Activated T-helper 1 cell treated with anti-CD3 and anti-CD28 coated beads, Interleukin-12 subunit alpha, Interleukin-12 subunit beta, Interleukin-2, Interleukin-4 antibody, amounts not matched to agents 30 ng/mL and 10 ng/mL and 1 ng/mL, durations not matched to agents 14 hours and 24 hours and 36 hours (primary cell): ENCODE results near the gene WDR47. TPM values are rescaled to one million over a fixed set of nuclear protein-coding genes. Genes with fewer than 3 reads are reported as not detected.
"Not testable (repeated sequence)": the region's sequence is repeated elsewhere in the genome, so short reads cannot be mapped to it uniquely, and the experiment has no call there.

Source experiments
- DNase-seq: peaks from one replicate; pipeline ENCODE4 v3.0.0; 2021; ENCODE audit warnings: low spot score
- H3K27ac Mint-ChIP-seq: one replicate; pipeline ENCODE4 v1.8.0; 2021; ENCODE audit warnings: mild to moderate bottlenecking, mixed read lengths
- H3K27me3 Mint-ChIP-seq: one replicate; pipeline ENCODE4 v1.8.0; 2022; ENCODE audit warnings: mild to moderate bottlenecking, moderate library complexity, mixed read lengths; ENCODE audit not compliant: insufficient read depth
- H3K36me3 Mint-ChIP-seq: one replicate; pipeline ENCODE4 v1.8.0; 2021; ENCODE audit warnings: low read depth, mixed read lengths
- H3K4me1 Mint-ChIP-seq: one replicate; pipeline ENCODE4 v1.8.0; 2021; ENCODE audit warnings: low read depth, mixed read lengths
- H3K4me3 Mint-ChIP-seq: one replicate; pipeline ENCODE4 v1.8.0; 2021; ENCODE audit warnings: mild to moderate bottlenecking, moderate library complexity, mixed read lengths
- H3K9me3 Mint-ChIP-seq: one replicate; pipeline ENCODE4 v1.8.0; 2021; ENCODE audit warnings: mixed read lengths
- intact Hi-C: fragments of 100-400 bp; cut with micrococcal nuclease; formaldehyde crosslinking; loops from one replicate; pipeline ENCODE4 v1.15.1; 2024
- total RNA-seq: library from RNA; stranded (reverse); gene quantifications from 2 replicates; pipeline ENCODE4 v1.2.3, GENCODE V29; 2022

The WDR47 gene
- total RNA-seq, 1 donor from 2014 or later, result 14.4 TPM

DNA sequence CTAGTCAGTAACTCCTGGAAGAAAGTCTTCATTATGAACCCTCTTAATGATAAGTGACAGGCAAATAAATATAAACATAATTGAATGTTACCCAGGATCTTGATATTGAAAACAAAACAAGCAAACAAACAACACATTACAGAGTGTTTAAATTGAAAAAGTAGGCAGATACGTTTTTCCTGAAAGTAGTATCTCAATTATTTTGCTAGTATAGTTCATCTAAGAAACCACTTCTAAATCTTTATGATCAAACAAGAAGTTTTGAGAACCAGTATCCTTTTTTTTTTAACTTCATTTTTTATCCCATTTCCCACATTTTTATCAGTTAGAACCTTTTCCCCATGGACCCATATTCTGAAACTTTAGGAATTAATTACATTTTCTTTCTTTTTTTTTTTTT is 3.7 kb upstream of the WDR47 start:
- Mint-ChIP-seq H3K27me3 (peaks cover 4% of the 10 kb centered on the region), H3K36me3 (no peaks in the 10 kb centered on the region), H3K4me1 (peaks cover 4% of the 10 kb centered on the region), H3K27ac (no peak overlapping the region), H3K9me3 (no peaks in the 10 kb centered on the region), H3K4me3 (no peak overlapping the region)
- intact Hi-C loops, result no loop called here
- DNase-seq, result no peak

- Mint-ChIP-seq H3K36me3 (no peaks in the 10 kb centered on the region), H3K9me3 (no peaks in the 10 kb centered on the region), H3K4me1 (peaks cover 11% of the 10 kb centered on the region), H3K27ac (peak overlapping the region; percentile 80), H3K4me3 (peak overlapping the region; percentile 91), H3K27me3 (no peaks in the 10 kb centered on the region)
- DNase-seq, result no peak
- intact Hi-C loops, result loop anchor here (2.0 kb wide), 1 partner anchor 78 kb away; the partner anchor contains the start of gene CLCC1
These were observed 797 bp downstream of the WDR47 start for GRCh38 chr1:109040989-109041620.

DNA sequence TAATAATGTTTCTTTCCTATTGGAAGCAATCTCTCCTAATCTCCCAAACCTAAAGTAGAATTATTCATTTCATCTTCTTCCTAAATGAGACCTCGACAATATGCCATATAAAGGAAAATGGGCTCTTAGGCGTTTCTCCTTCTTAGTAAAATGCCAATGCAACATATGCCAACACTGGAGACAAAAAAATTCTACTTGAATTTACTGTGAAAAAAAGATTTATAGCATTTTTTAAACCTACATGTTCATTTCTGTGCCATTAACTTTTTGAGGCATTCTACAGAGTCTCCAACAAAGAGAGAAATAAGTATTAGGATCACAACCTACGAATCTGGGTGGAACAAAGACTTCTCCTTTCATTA is 1.3 kb downstream of the WDR47 start:
- peak overlapping the region; percentile 80 for H3K27ac Mint-ChIP-seq
- intact Hi-C loops, result loop anchor here (2.0 kb wide), 1 partner anchor 78 kb away; the partner anchor contains the start of gene CLCC1

DNA sequence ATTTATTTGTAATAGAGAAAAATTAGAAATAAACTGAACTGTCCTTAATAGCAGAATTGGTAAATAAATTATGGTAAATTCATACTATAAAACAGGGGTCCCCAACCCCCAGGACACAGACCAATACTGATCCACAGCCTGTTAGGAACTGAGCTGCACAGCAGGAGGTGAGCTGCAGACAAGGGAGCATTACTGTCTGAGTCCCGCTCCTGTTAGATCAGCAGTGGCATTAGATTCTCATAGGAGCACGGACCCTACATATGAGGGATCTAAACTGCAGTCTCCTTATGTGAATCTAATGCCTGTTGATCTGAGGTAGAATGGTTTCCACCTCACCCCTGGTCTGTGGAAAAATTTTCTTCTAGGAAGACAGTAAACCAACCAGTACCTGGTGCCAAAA is 7.5 kb downstream of the WDR47 start:
- intact Hi-C loops, result no loop called here
- no peaks in the 10 kb centered on the region for H3K9me3 Mint-ChIP-seq
- DNase-seq, result no peak
- peaks cover 1% of the 10 kb centered on the region for H3K36me3 Mint-ChIP-seq
- H3K4me3 Mint-ChIP-seq, result no peak overlapping the region
- no peaks in the 10 kb centered on the region for H3K27me3 Mint-ChIP-seq
- no peak overlapping the region for H3K27ac Mint-ChIP-seq
- H3K4me1 Mint-ChIP-seq, result no peaks in the 10 kb centered on the region

More for the DNA sequence above, 1.3 kb downstream of the WDR47 start:
- H3K4me1 Mint-ChIP-seq, result peaks cover 11% of the 10 kb centered on the region
- no peak for DNase-seq
- no peaks in the 10 kb centered on the region for H3K36me3 Mint-ChIP-seq
- H3K27me3 Mint-ChIP-seq, result no peaks in the 10 kb centered on the region
- H3K4me3 Mint-ChIP-seq, result peak overlapping the region; percentile 91
- no peaks in the 10 kb centered on the region for H3K9me3 Mint-ChIP-seq

GRCh38 chr1:109029493-109029892 is 12.4 kb downstream of the WDR47 start:
- H3K4me3 Mint-ChIP-seq, H3K9me3 Mint-ChIP-seq, H3K27me3 Mint-ChIP-seq, H3K36me3 Mint-ChIP-seq, H3K27ac Mint-ChIP-seq, H3K4me1 Mint-ChIP-seq, intact Hi-C loops, DNase-seq: not testable (repeated sequence)

DNA sequence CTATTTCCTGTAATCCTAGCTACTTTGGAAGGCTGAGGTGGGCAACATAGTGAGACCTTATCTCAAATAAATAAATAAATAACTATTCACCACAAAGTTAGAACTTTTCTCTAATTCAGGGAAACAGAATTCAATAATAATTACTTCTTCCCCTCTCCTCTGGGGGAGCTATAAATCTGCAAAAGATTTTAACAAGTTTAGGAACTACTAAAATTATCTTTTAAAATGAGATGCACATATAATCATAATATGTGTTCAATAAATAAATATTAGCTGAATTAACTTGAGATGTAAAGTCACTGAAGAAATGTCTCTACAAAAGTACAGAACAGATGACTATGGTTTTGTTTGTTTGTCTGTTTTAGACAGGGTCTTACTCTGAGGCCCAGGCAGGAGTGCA is 14.1 kb downstream of the WDR47 start:
- H3K9me3 Mint-ChIP-seq, result no peaks in the 10 kb centered on the region
- intact Hi-C loops, result no loop called here

GRCh38 chr1:109025694-109026093 is 16.2 kb downstream of the WDR47 start:
- H3K36me3 Mint-ChIP-seq, result peaks cover 1% of the 10 kb centered on the region
- H3K9me3 Mint-ChIP-seq, result no peaks in the 10 kb centered on the region
- intact Hi-C loops, result no loop called here
- peaks cover 6% of the 10 kb centered on the region for H3K4me1 Mint-ChIP-seq
- no peak overlapping the region for H3K27ac Mint-ChIP-seq
- no peak overlapping the region for H3K4me3 Mint-ChIP-seq
- DNase-seq, result no peak
- H3K27me3 Mint-ChIP-seq, result no peaks in the 10 kb centered on the region

More for the DNA sequence above, 14.1 kb downstream of the WDR47 start:
- Mint-ChIP-seq H3K27ac (no peak overlapping the region), H3K27me3 (no peaks in the 10 kb centered on the region), H3K36me3 (peaks cover 1% of the 10 kb centered on the region), H3K4me3 (no peak overlapping the region), H3K4me1 (peaks cover 6% of the 10 kb centered on the region)
- DNase-seq, result no peak

GRCh38 chr1:109024646-109025045 is 17.3 kb downstream of the WDR47 start:
- Mint-ChIP-seq H3K4me1 (peaks cover 6% of the 10 kb centered on the region), H3K27me3 (no peaks in the 10 kb centered on the region), H3K27ac (no peak overlapping the region), H3K36me3 (no peaks in the 10 kb centered on the region), H3K9me3 (no peaks in the 10 kb centered on the region), H3K4me3 (no peak overlapping the region)
- intact Hi-C loops, result no loop called here
- DNase-seq, result no peak

DNA sequence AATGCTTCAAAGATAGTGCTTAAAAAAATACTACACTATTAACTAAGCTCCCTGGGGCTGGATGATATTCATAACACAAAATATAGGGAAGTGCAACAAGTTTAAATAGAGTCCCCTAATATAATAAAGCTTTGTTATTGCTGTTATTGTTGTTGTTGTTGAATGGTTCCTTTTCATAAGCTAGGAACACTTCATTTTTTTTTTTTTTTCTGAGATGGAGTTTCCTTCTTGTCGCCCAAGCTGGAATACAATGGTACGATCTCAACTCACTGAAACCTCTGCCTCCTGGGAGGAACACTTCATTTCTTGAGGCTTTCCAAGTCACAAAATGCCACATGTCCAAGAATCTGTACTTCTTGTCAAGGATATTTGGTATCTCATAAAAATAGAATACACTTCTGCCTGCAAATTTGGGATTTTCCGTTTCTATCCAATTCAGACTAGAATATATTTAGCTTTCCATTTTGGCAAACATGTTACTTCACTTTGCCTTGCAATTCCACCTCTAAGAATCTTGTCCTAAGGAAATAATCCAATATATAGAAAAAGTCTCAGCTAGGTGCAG is 21.1 kb downstream of the WDR47 start:
- intact Hi-C loops, result no loop called here
- H3K27me3 Mint-ChIP-seq, result no peaks in the 10 kb centered on the region
- H3K9me3 Mint-ChIP-seq, result no peaks in the 10 kb centered on the region
- no peak for DNase-seq
- no peak overlapping the region for H3K4me3 Mint-ChIP-seq
- H3K36me3 Mint-ChIP-seq, result peaks cover 6% of the 10 kb centered on the region
- H3K27ac Mint-ChIP-seq, result no peak overlapping the region
- peaks cover 6% of the 10 kb centered on the region for H3K4me1 Mint-ChIP-seq

GRCh38 chr1:109017719-109018118 is 24.2 kb downstream of the WDR47 start:
- H3K27me3 Mint-ChIP-seq, H3K4me1 Mint-ChIP-seq, intact Hi-C loops, H3K4me3 Mint-ChIP-seq, H3K9me3 Mint-ChIP-seq, H3K27ac Mint-ChIP-seq, DNase-seq, H3K36me3 Mint-ChIP-seq: not testable (repeated sequence)

- Mint-ChIP-seq H3K4me3 (no peak overlapping the region), H3K9me3 (no peaks in the 10 kb centered on the region), H3K4me1 (no peaks in the 10 kb centered on the region), H3K36me3 (peaks cover 8% of the 10 kb centered on the region), H3K27me3 (no peaks in the 10 kb centered on the region), H3K27ac (no peak overlapping the region)
- intact Hi-C loops, result no loop called here
- DNase-seq, result no peak
These were observed 24.8 kb downstream of the WDR47 start for GRCh38 chr1:109017134-109017533.

DNA sequence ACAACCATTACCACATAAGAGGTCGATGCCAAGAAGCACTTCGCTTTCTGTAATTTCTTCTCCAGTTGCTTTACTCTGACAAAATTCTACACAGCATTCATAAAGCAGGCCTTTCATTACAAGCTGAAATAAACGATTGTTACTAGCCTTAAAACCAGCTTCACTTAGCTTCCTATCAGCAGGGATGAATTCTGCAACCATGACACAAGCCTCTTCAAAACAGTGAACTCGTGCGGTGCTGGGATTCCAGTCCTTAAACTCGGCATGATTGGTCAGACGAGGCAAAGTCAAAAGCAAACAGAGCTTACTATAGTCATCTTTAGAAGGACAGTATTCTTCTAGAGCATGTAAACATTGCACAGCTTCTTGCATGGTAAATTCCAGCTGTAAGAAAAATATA is 30.6 kb downstream of the WDR47 start:
- H3K4me1 Mint-ChIP-seq, result no peaks in the 10 kb centered on the region
- H3K9me3 Mint-ChIP-seq, result no peaks in the 10 kb centered on the region
- H3K36me3 Mint-ChIP-seq, result peaks cover 10% of the 10 kb centered on the region
- no peaks in the 10 kb centered on the region for H3K27me3 Mint-ChIP-seq
- no peak overlapping the region for H3K27ac Mint-ChIP-seq
- no peak overlapping the region for H3K4me3 Mint-ChIP-seq
- intact Hi-C loops, result no loop called here
- no peak for DNase-seq

GRCh38 chr1:108996622-108997021 is 45.3 kb downstream of the WDR47 start:
- H3K4me3 Mint-ChIP-seq, DNase-seq, intact Hi-C loops, H3K27me3 Mint-ChIP-seq, H3K4me1 Mint-ChIP-seq: not testable (repeated sequence)
- Mint-ChIP-seq H3K36me3 (peaks cover 37% of the 10 kb centered on the region), H3K27ac (peak overlapping the region; percentile 61), H3K9me3 (peaks cover 18% of the 10 kb centered on the region)

DNA sequence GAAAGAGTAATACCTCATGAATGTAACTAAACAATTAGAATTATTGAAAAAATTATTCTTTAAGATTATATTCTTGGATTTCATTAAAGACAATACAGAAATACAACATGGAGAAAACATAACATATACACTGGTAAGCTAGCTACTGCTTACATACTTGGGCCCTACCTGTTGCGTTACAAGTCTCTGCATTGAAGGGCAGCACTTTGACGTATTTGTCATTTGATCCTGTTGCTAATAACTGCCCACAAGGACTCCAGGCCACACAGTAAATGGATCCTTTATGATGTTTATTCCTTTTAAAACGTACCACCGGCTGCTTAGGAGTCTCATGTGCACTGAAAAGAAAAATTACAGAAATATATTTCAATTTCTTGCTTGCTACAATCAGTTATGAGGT is 58.8 kb downstream of the WDR47 start:
- intact Hi-C loops, result no loop called here
- H3K36me3 Mint-ChIP-seq, result peaks cover 13% of the 10 kb centered on the region
- H3K27ac Mint-ChIP-seq, result no peak overlapping the region
- no peaks in the 10 kb centered on the region for H3K27me3 Mint-ChIP-seq
- H3K9me3 Mint-ChIP-seq, result no peaks in the 10 kb centered on the region
- no peak overlapping the region for H3K4me3 Mint-ChIP-seq
- H3K4me1 Mint-ChIP-seq, result no peaks in the 10 kb centered on the region
- DNase-seq, result no peak
